Mesenchymal stem cell (in vitro differentiated cells and primary cell): ENCODE results near the gene PLK5.
A peak's percentile ranks its signal among the peaks of the same experiment; 100 is the strongest.
"Not testable (repeated sequence)": the region's sequence is repeated elsewhere in the genome, so short reads cannot be mapped to it uniquely, and the experiment has no call there.

ENCODE experiments used
- DNase-seq: peaks from one replicate; pipeline ENCODE4 v3.0.0-alpha.2; 2013
- H2AFZ ChIP-seq: one replicate; pipeline ENCODE4 v1.6.1; 2013; ENCODE audit warnings: low read depth, mild to moderate bottlenecking, control low read depth, inconsistent platforms, low read length, moderate library complexity
- H2AK5ac ChIP-seq: 2 replicates; pipeline ENCODE4 v1.6.1; 2013; ENCODE audit warnings: low read length, moderate library complexity, mild to moderate bottlenecking, inconsistent platforms; ENCODE audit not compliant: severe bottlenecking
- H2BK120ac ChIP-seq: one replicate; pipeline ENCODE4 v1.6.1; 2013; ENCODE audit warnings: low read depth, mild to moderate bottlenecking, inconsistent platforms, low read length, moderate library complexity
- H2BK12ac ChIP-seq, 2 experiments: one replicate each; pipeline ENCODE4 v1.6.1; 2013; ENCODE audit warnings: inconsistent platforms in 2 of 2, low read length in 2 of 2, mild to moderate bottlenecking in 2 of 2, moderate library complexity in 2 of 2, control low read depth in 1 of 2
- H2BK15ac ChIP-seq: one replicate; pipeline ENCODE4 v1.6.1; 2013; ENCODE audit warnings: mild to moderate bottlenecking, low read depth, inconsistent platforms; ENCODE audit not compliant: poor library complexity, severe bottlenecking
- H2BK5ac ChIP-seq: 2 replicates; pipeline ENCODE4 v1.6.1; 2013; ENCODE audit warnings: low read depth, mild to moderate bottlenecking, low read length, control low read depth, inconsistent platforms; ENCODE audit not compliant: poor library complexity, severe bottlenecking
- H3K14ac ChIP-seq, 2 experiments: one replicate each; pipeline ENCODE4 v1.6.1; 2013; ENCODE audit warnings: inconsistent platforms in 2 of 2, low read length in 2 of 2, control low read depth in 1 of 2, mild to moderate bottlenecking in 1 of 2, moderate library complexity in 1 of 2
- H3K18ac ChIP-seq, 2 experiments: one replicate each; pipeline ENCODE4 v1.6.1; 2013; ENCODE audit warnings: inconsistent platforms in 2 of 2, low read length in 2 of 2, control low read depth in 1 of 2, low read depth in 1 of 2, mild to moderate bottlenecking in 1 of 2
- H3K23ac ChIP-seq, 2 experiments: one replicate each; pipeline ENCODE4 v1.6.1; 2013; ENCODE audit warnings: inconsistent platforms in 2 of 2, low read length in 2 of 2, mild to moderate bottlenecking in 2 of 2, moderate library complexity in 2 of 2, control low read depth in 1 of 2
- H3K27ac ChIP-seq: 2 replicates; pipeline ENCODE4 v1.5.1; 2013; ENCODE audit warnings: mild to moderate bottlenecking, moderate library complexity, low read length, control low read depth, inconsistent platforms; ENCODE audit not compliant: poor library complexity, severe bottlenecking
- H3K27me3 ChIP-seq, 2 experiments: 2 replicates each; pipeline versions ENCODE4 v1.6.1 to v1.7.0; 2013; ENCODE audit warnings: low read length in 2 of 2, mild to moderate bottlenecking in 2 of 2, moderate library complexity in 2 of 2, control low read depth in 1 of 2, inconsistent platforms in 1 of 2; ENCODE audit not compliant: control insufficient read depth in 1 of 2, insufficient read depth in 1 of 2
- H3K36me3 ChIP-seq, 2 experiments: 2 replicates each; pipeline versions ENCODE4 v1.6.1 to v1.7.0; 2013; ENCODE audit warnings: low read length in 2 of 2, control low read depth in 1 of 2, inconsistent platforms in 1 of 2, low read depth in 1 of 2, mild to moderate bottlenecking in 1 of 2; ENCODE audit not compliant: insufficient read depth in 2 of 2, control insufficient read depth in 1 of 2
- H3K4ac ChIP-seq, 2 experiments: one replicate each; pipeline ENCODE4 v1.6.1; 2013; ENCODE audit warnings: inconsistent platforms in 2 of 2, low read length in 2 of 2, mild to moderate bottlenecking in 2 of 2, moderate library complexity in 2 of 2, control low read depth in 1 of 2, low read depth in 1 of 2
- H3K4me1 ChIP-seq: 2 replicates; pipeline ENCODE4 v1.6.1; 2013; ENCODE audit warnings: low read depth, low read length, control low read depth; ENCODE audit not compliant: control insufficient read depth, insufficient read depth
- H3K4me2 ChIP-seq: 2 replicates; pipeline ENCODE4 v1.6.1; 2013; ENCODE audit warnings: low read length, mild to moderate bottlenecking, inconsistent platforms; ENCODE audit not compliant: poor library complexity, severe bottlenecking
- H3K4me3 ChIP-seq, 2 experiments: 2 replicates each; pipeline versions ENCODE4 v1.5.1 to v1.7.0; 2013; ENCODE audit warnings: low read length in 2 of 2, mild to moderate bottlenecking in 2 of 2, control low read depth in 1 of 2, low read depth in 1 of 2; ENCODE audit not compliant: insufficient read depth in 1 of 2
- H3K79me1 ChIP-seq: replicated peaks from 2 replicates; pipeline ENCODE4 v1.6.1; 2013; ENCODE audit warnings: mild to moderate bottlenecking, control low read depth, low read length, inconsistent platforms; ENCODE audit not compliant: poor library complexity, severe bottlenecking
- H3K9ac ChIP-seq: 2 replicates; pipeline ENCODE4 v1.7.0; 2013; ENCODE audit warnings: mild to moderate bottlenecking, low read length, moderate library complexity
- H3K9me3 ChIP-seq: 2 replicates; pipeline ENCODE4 v1.7.0; 2013; ENCODE audit warnings: mild to moderate bottlenecking, low read length; ENCODE audit not compliant: control insufficient read depth
- H4K8ac ChIP-seq: one replicate; pipeline ENCODE4 v1.6.1; 2013; ENCODE audit warnings: inconsistent platforms, mild to moderate bottlenecking, low read length, moderate library complexity
- H4K91ac ChIP-seq: one replicate; pipeline ENCODE4 v1.6.1; 2013; ENCODE audit warnings: mild to moderate bottlenecking, low read length, inconsistent platforms
- WGBS: methylation state at CpG from one replicate; pipeline ENCODE4 v1.1.7; 2013; ENCODE audit warnings: mixed read lengths; 5-methylcytosine and 5-hydroxymethylcytosine counted together

PLK5 gene

GRCh38 chr19:1538978-1539377 is 15.1 kb downstream of the PLK5 start:
- peak overlapping the region in 1 of 2 experiments; percentile 37 for H3K4me3 ChIP-seq
- H2BK15ac ChIP-seq: no peak overlapping the region
- H3K4ac ChIP-seq: no peak overlapping the region
- H3K9me3 ChIP-seq: peaks cover 5% of the 10 kb centered on the region
- no peak overlapping the region for H2BK120ac ChIP-seq
- no peak for DNase-seq
- no peak overlapping the region for H3K18ac ChIP-seq
- WGBS: 77% methylated on average over 15 of the region's 15 CpGs
- no peak overlapping the region for H4K8ac ChIP-seq
- no peak overlapping the region for H3K14ac ChIP-seq
- H3K27ac ChIP-seq: no peak overlapping the region
- H2AFZ ChIP-seq: no peak overlapping the region
- H2BK12ac ChIP-seq: no peak overlapping the region
- H3K9ac ChIP-seq: peak overlapping the region; percentile 41
- H4K91ac ChIP-seq: no peak overlapping the region
- H3K27me3 ChIP-seq: peaks cover 9 to 38% of the 10 kb centered on the region in 2 experiments
- H3K79me1 ChIP-seq: no peaks in the 10 kb centered on the region
- no peak overlapping the region for H3K23ac ChIP-seq
- peaks cover 3% of the 10 kb centered on the region for H3K4me1 ChIP-seq
- H2AK5ac ChIP-seq: no peak overlapping the region
- no peak overlapping the region for H2BK5ac ChIP-seq
- no peak overlapping the region for H3K4me2 ChIP-seq
- H3K36me3 ChIP-seq: peaks cover 0 to 5% of the 10 kb centered on the region in 2 experiments

GRCh38 chr19:1539749-1540148 is 15.9 kb downstream of the PLK5 start:
- not testable (repeated sequence) for H3K36me3 ChIP-seq, H4K8ac ChIP-seq, H4K91ac ChIP-seq, H2BK12ac ChIP-seq, DNase-seq, H2BK120ac ChIP-seq, H3K9me3 ChIP-seq, H3K4me2 ChIP-seq, H2BK5ac ChIP-seq, H3K9ac ChIP-seq, H3K4me3 ChIP-seq, H3K4me1 ChIP-seq, H2AFZ ChIP-seq, H3K4ac ChIP-seq, H3K23ac ChIP-seq, H3K79me1 ChIP-seq, H3K14ac ChIP-seq, H3K27ac ChIP-seq, H3K18ac ChIP-seq, H2AK5ac ChIP-seq, H2BK15ac ChIP-seq
- 91% methylated on average over 9 of the region's 11 CpGs for WGBS
- H3K27me3 ChIP-seq: peaks cover 9 to 43% of the 10 kb centered on the region in 2 experiments

GRCh38 chr19:1540365-1540925 is 16.6 kb downstream of the PLK5 start:
- Histone ChIP-seq H3K9me3 (peaks cover 3% of the 10 kb centered on the region), H3K23ac (no peak overlapping the region), H3K27me3 (peaks cover 9 to 44% of the 10 kb centered on the region in 2 experiments), H2AFZ (peak overlapping the region; percentile 61), H2BK12ac (no peak overlapping the region), H2AK5ac (no peak overlapping the region), H4K91ac (no peak overlapping the region), H3K36me3 (no peaks in the 10 kb centered on the region), H3K9ac (no peak overlapping the region), H3K14ac (no peak overlapping the region), H3K4me1 (peaks cover 3% of the 10 kb centered on the region), H3K27ac (no peak overlapping the region), H3K4me2 (no peak overlapping the region), H2BK5ac (no peak overlapping the region), H3K4ac (no peak overlapping the region), H3K79me1 (no peaks in the 10 kb centered on the region), H2BK120ac (no peak overlapping the region), H4K8ac (no peak overlapping the region), H3K18ac (no peak overlapping the region), H2BK15ac (no peak overlapping the region), H3K4me3 (no peak overlapping the region)
- WGBS: 44% methylated on average over 17 of the region's 17 CpGs
- no peak for DNase-seq

- Histone ChIP-seq H3K4me3 (no peak overlapping the region), H2BK15ac (no peak overlapping the region), H3K36me3 (peaks cover 0 to 12% of the 10 kb centered on the region in 2 experiments), H3K4me1 (peaks cover 9% of the 10 kb centered on the region), H3K18ac (no peak overlapping the region), H2BK120ac (no peak overlapping the region), H2BK12ac (no peak overlapping the region), H4K8ac (no peak overlapping the region), H2AK5ac (no peak overlapping the region), H3K14ac (no peak overlapping the region), H3K9ac (no peak overlapping the region), H2BK5ac (no peak overlapping the region), H3K9me3 (no peaks in the 10 kb centered on the region), H3K79me1 (peaks cover 15% of the 10 kb centered on the region), H3K23ac (no peak overlapping the region), H3K27ac (no peak overlapping the region), H4K91ac (no peak overlapping the region), H3K4ac (no peak overlapping the region), H2AFZ (no peak overlapping the region), H3K4me2 (no peak overlapping the region), H3K27me3 (peaks cover 5 to 14% of the 10 kb centered on the region in 2 experiments)
- WGBS: 78% methylated on average over 4 of the region's 4 CpGs
- DNase-seq: no peak
Measured at GRCh38 chr19:1549332-1549945, 25.6 kb downstream of the PLK5 start.
